Central memory CD8-positive, alpha-beta T cell (primary cell): ENCODE data around the gene CBLC.
A peak's percentile ranks its signal among the peaks of the same experiment; 100 is the strongest.

Experiments
- ATAC-seq: fragments of 150-1000 bp; cut with Tn5 transposase; replicated peaks from 2 replicates; pipeline ENCODE4 v1.10.0; 2022; ENCODE audit warnings: mild to moderate bottlenecking, moderate FRiP score, moderate number of reproducible peaks; ENCODE audit not compliant: poor library complexity, severe bottlenecking; ENCODE audit errors: extremely low read depth
- DNase-seq, 2 donors: peaks; one replicate each; pipeline ENCODE4 v3.0.0; 2021; ENCODE audit warnings: low spot score in 2 of 2
- H3K27ac Mint-ChIP-seq: one replicate; pipeline ENCODE4 v1.8.0; 2022; ENCODE audit warnings: low read depth, mild to moderate bottlenecking, moderate library complexity, mixed read lengths
- H3K27me3 Mint-ChIP-seq: one replicate; pipeline ENCODE4 v1.8.0; 2022; ENCODE audit warnings: mixed read lengths
- H3K36me3 Mint-ChIP-seq: one replicate; pipeline ENCODE4 v1.8.0; 2022; ENCODE audit warnings: mild to moderate bottlenecking, moderate library complexity, mixed read lengths; ENCODE audit not compliant: insufficient read depth
- H3K4me1 Mint-ChIP-seq: one replicate; pipeline ENCODE4 v1.8.0; 2022; ENCODE audit warnings: mixed read lengths
- H3K4me3 Mint-ChIP-seq: one replicate; pipeline ENCODE4 v1.8.0; 2022; ENCODE audit warnings: mild to moderate bottlenecking, moderate library complexity, mixed read lengths
- H3K9me3 Mint-ChIP-seq: one replicate; pipeline ENCODE4 v1.8.0; 2022; ENCODE audit warnings: mixed read lengths

Gene CBLC, protein sequence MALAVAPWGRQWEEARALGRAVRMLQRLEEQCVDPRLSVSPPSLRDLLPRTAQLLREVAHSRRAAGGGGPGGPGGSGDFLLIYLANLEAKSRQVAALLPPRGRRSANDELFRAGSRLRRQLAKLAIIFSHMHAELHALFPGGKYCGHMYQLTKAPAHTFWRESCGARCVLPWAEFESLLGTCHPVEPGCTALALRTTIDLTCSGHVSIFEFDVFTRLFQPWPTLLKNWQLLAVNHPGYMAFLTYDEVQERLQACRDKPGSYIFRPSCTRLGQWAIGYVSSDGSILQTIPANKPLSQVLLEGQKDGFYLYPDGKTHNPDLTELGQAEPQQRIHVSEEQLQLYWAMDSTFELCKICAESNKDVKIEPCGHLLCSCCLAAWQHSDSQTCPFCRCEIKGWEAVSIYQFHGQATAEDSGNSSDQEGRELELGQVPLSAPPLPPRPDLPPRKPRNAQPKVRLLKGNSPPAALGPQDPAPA

DNA sequence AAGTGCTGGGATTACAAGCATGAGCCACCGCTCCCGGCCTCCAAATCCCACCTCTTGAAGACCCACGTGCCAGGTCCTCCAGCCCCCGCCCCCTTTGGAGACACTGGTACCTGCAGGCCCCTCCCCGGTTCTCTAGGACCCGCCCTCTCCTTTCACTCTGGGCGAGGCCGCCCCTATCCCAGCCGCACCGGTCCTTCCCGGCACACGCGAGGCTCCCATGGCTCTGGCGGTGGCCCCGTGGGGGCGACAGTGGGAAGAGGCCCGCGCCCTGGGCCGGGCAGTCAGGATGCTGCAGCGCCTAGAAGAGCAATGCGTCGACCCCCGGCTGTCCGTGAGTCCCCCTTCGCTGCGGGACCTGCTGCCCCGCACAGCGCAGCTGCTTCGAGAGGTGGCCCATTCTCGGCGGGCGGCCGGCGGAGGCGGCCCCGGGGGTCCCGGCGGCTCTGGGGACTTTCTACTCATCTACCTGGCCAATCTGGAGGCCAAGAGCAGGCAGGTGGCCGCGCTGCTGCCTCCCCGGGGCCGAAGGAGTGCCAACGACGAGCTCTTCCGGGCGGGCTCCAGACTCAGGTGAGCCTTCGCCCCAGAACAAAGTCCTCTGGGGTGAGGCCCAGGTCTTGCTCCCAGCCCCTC lies at the start of gene CBLC:
Gene CBLC (plus strand): TSS at position 176 of the 633 bp plus-strand sequence. CDS start 42 bp downstream, at position 218.
- Mint-ChIP-seq H3K27me3 (no peaks in the 10 kb centered on the region), H3K36me3 (peaks cover 2% of the 10 kb centered on the region), H3K4me1 (no peaks in the 10 kb centered on the region), H3K4me3 (no peak within 1 kb of the TSS), H3K9me3 (no peaks in the 10 kb centered on the region), H3K27ac (no peak within 1 kb of the TSS)
- ATAC-seq (no peak), DNase-seq (no peak)

DNA sequence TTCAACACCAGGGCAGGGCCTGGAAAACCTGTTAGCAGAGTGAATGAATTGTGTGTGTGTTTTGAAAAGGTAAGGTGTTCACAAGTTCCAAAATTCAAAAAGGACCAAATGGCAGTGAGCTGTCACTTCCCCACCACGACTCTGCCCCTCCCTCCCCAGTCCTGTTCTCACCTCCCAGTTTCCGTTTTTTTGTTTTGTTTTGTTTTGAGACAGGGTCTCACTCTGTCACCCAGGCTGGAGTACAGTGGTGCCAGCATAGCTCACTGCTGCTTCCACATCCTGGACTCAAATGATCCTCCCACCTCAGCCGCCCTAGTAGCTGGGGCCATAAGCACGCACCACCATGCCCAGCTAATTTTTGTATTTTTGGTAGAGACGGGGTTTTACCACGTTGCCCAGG lies 49.5 kb upstream of the CBLC start:
- no peak for ATAC-seq
- Mint-ChIP-seq H3K36me3 (peaks cover 6% of the 10 kb centered on the region), H3K4me3 (no peak overlapping the region), H3K27ac (no peak overlapping the region), H3K4me1 (peaks cover 13% of the 10 kb centered on the region), H3K27me3 (no peaks in the 10 kb centered on the region), H3K9me3 (no peaks in the 10 kb centered on the region)
- DNase-seq = no peak

DNA sequence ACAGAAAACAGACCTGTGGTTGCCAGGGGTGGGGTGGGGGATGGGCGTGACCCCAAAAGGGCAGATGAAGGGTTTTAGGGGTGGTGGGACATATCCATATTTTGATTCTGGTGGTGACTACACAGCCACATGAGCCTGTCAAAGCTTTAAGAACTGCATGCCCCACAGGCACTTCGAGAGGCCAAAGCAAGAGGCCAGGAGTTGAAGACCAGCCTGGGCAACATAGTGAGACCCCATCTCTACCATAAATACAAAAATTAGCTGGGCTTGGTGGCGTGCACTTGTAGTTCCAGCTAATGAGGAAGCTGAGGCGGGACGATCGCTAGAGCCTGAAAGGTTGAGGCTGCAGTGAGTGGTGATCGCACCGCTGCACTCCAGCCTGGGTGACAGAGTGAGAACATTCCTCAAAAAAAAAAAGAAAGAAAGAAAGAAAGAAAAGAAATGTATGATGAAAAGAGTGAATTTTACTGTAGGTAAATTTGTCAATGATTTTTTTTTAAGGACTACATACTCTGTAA lies 48.1 kb upstream of the CBLC start:
- Mint-ChIP-seq H3K9me3 (no peaks in the 10 kb centered on the region), H3K4me1 (no peaks in the 10 kb centered on the region), H3K4me3 (no peak overlapping the region), H3K27ac (no peak overlapping the region), H3K27me3 (no peaks in the 10 kb centered on the region), H3K36me3 (peaks cover 3% of the 10 kb centered on the region)
- no peak for ATAC-seq
- no peak for DNase-seq

DNA sequence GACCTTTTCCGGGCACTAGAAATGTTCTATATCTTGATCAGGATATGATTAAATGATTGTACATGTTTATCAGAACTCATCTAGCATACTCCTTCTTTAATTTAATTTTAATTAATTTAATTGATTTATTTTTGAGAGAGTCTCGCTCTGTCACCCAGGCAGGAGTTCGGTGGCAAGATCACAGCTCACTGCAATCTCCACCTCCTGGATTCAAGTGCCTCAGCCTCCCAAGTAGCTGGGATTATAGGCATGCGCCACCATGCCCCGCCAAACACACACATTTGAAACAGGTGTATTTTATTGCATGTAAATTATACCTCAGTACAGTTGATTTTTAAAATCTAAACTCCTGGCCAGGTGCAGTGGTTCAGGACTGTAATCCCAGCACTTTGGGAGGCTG lies 46.6 kb upstream of the CBLC start:
- H3K36me3 Mint-ChIP-seq = peaks cover 1% of the 10 kb centered on the region
- DNase-seq (no peak), ATAC-seq (no peak)
- H3K27me3 Mint-ChIP-seq = no peaks in the 10 kb centered on the region
- no peak overlapping the region for H3K4me3 Mint-ChIP-seq
- H3K4me1 Mint-ChIP-seq = no peaks in the 10 kb centered on the region
- H3K9me3 Mint-ChIP-seq = no peaks in the 10 kb centered on the region
- H3K27ac Mint-ChIP-seq = no peak overlapping the region

DNA sequence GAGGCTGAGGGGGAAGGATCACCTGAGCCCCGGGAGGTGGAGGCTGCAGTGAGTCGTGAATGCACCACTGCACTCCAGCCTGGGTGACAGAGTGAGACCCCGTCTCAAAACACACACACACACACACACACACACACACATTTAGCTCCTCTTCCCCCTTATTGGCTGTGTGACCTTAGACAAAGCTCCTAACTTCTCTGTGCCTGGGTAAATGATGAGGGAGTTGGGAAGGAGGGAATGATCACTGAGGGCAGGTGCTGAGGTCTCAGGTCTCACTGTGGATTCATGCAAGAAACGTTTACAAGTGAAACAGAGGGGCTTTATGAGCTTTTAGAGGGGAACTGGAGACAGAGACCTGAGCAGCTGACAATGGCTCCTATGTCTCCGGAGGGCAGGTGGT lies 46.1 kb upstream of the CBLC start:
- no peaks in the 10 kb centered on the region for H3K27me3 Mint-ChIP-seq
- H3K36me3 Mint-ChIP-seq = peaks cover 1% of the 10 kb centered on the region
- H3K27ac Mint-ChIP-seq = no peak overlapping the region
- no peak overlapping the region for H3K4me3 Mint-ChIP-seq
- ATAC-seq = no peak
- H3K4me1 Mint-ChIP-seq = no peaks in the 10 kb centered on the region
- DNase-seq = no peak
- no peaks in the 10 kb centered on the region for H3K9me3 Mint-ChIP-seq

DNA sequence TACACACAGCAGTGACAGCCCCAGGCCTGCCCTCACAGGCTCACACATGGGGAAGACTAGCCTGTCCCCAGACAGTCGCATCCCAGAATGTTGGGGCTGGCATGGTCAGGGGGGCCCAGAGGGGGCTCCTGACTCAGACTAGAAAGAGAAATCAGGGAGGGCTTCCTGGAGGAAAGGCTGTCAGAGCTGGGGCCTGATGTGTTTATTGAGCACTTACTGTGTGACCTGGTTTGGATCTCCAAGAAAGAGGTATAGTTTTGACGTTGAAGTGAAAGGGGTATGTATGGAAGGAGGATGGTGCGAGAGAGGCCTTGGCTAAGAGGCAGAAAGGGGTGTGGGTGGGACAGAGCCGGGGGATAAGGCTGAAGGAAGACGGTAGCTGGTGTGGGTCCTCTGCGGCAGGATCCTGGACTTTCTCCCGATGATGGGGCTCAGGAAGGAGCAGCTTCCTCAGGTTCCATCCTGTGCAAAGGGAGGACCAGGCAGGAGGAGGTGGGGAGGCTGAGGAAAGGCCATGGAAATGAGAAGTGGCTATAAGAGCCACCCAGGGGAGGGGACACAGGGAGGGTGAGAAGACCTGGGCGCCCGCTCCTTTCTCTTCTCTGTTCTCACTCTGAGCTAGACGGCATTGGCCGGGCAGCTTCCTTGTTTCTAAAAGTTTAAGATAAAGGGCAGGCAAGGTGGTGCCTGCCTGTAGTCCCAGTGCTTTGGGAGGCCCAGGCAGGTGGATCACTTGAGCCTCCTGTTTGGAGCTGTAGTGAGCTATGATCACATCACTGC lies 45.3 kb upstream of the CBLC start:
- Mint-ChIP-seq H3K27ac (no peak overlapping the region), H3K4me3 (no peak overlapping the region), H3K36me3 (no peaks in the 10 kb centered on the region), H3K4me1 (peaks cover 6% of the 10 kb centered on the region), H3K27me3 (no peaks in the 10 kb centered on the region), H3K9me3 (no peaks in the 10 kb centered on the region)
- DNase-seq (no peak), ATAC-seq (no peak)

DNA sequence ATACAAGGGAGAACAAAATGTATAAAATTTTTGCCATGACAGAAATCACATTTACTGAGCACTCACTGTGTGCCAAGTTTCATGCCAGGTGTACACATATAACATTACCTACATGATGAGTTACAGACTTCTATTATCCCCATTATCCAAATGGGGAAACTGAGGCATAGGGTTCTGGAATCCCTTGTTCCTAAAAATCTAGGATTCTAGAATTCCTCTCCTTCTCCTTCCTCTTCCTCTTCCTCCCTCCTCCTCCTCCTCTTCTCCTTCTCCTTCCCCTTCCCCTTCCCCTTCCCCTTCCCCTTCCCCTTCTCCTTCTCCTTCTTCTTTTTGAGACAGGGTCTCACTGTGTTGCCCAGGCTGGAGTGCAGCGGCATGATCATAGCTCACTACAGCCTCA lies 43.3 kb upstream of the CBLC start:
- no peaks in the 10 kb centered on the region for H3K9me3 Mint-ChIP-seq
- no peak overlapping the region for H3K27ac Mint-ChIP-seq
- no peaks in the 10 kb centered on the region for H3K27me3 Mint-ChIP-seq
- peaks cover 10% of the 10 kb centered on the region for H3K4me1 Mint-ChIP-seq
- H3K4me3 Mint-ChIP-seq = no peak overlapping the region
- DNase-seq (no peak), ATAC-seq (no peak)
- no peaks in the 10 kb centered on the region for H3K36me3 Mint-ChIP-seq

DNA sequence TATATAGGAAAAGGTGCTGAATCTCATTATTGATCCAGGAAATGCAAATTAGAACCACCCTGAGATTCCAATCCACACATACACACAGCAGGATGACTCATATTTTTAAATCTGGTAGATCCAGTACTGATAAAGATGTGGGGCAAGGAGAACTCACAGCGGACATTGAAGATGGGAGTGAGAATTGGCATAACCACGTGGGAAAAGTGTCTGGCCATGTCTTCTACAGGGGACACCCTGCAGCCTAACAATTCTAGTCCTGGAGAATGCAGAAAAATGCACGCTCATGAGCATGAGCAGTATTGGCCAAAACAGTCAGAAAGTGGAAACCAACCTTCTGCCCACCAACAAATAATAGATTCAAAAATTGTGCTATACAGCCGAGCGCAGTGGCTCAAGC lies 42.7 kb upstream of the CBLC start:
- Mint-ChIP-seq H3K27me3 (no peaks in the 10 kb centered on the region), H3K4me1 (peaks cover 10% of the 10 kb centered on the region), H3K27ac (no peak overlapping the region), H3K4me3 (no peak overlapping the region), H3K36me3 (no peaks in the 10 kb centered on the region), H3K9me3 (no peaks in the 10 kb centered on the region)
- ATAC-seq = no peak
- DNase-seq = no peak

DNA sequence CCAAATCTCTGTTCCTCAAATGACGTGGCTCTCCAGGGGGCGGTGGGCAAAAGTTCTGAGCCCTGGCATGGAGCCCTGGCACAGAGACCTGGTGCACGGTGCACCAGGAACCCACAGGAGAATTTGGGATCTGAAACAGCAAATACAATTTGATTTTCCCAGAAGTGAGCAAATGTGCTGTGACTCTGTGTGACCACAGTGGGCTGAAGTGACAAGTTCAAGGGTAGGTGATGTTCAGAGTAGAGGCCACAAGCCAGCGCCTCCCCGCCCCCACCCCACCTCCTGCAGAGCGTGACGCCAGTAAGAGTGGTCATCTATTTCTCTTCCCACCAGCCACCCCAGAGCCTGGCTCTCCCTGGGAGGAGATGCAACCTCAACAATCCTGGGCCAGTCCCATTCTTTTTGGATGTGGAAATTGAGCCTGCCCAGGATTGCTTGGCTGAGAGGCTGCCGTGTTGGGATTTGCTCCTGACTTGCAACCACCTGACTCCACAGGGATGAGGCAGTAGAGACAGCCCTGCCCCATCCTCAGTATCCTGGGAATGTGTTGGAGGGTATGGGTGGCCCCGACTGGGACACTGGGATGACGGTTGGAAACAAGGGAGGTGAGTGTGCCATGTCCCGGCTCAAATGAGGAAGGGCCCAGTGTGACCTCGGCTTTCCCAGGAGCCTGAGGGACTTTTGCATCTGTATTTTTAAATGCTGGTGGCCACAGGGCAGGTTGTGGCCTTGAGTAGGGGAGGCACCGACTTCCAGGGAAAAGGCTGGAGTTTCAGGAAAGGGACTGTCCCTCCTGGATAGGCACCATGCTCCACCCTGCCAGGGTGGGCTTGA lies 40.2 kb upstream of the CBLC start:
- ATAC-seq (peak; percentile 43), DNase-seq (no peak)
- Mint-ChIP-seq H3K27me3 (no peaks in the 10 kb centered on the region), H3K36me3 (peaks cover 1% of the 10 kb centered on the region), H3K4me1 (peaks cover 10% of the 10 kb centered on the region), H3K4me3 (no peak overlapping the region), H3K9me3 (no peaks in the 10 kb centered on the region), H3K27ac (peak overlapping the region; percentile 49)

DNA sequence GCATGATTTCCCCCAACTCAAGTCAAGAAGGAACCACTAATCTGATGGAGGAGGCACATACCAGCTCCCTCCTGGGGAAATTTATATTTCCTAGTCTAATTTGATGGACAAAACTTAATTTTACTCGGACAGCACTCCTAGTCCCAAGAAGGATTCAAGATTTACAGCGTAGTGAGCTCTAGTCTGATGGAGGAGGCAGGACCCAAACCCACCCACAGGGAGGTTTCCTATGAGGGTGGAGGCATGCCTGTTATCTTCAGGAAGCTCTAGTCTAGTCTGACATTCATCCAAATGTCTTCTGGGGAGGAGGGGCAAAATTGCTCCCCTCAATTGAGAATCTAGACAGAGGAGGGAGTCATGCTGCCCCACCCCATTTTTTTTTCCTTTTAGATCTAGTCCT lies 39.6 kb upstream of the CBLC start:
- no peak for DNase-seq
- Mint-ChIP-seq H3K27me3 (no peaks in the 10 kb centered on the region), H3K27ac (no peak overlapping the region), H3K4me3 (no peak overlapping the region), H3K9me3 (no peaks in the 10 kb centered on the region), H3K36me3 (peaks cover 1% of the 10 kb centered on the region), H3K4me1 (peaks cover 16% of the 10 kb centered on the region)
- ATAC-seq = no peak

DNA sequence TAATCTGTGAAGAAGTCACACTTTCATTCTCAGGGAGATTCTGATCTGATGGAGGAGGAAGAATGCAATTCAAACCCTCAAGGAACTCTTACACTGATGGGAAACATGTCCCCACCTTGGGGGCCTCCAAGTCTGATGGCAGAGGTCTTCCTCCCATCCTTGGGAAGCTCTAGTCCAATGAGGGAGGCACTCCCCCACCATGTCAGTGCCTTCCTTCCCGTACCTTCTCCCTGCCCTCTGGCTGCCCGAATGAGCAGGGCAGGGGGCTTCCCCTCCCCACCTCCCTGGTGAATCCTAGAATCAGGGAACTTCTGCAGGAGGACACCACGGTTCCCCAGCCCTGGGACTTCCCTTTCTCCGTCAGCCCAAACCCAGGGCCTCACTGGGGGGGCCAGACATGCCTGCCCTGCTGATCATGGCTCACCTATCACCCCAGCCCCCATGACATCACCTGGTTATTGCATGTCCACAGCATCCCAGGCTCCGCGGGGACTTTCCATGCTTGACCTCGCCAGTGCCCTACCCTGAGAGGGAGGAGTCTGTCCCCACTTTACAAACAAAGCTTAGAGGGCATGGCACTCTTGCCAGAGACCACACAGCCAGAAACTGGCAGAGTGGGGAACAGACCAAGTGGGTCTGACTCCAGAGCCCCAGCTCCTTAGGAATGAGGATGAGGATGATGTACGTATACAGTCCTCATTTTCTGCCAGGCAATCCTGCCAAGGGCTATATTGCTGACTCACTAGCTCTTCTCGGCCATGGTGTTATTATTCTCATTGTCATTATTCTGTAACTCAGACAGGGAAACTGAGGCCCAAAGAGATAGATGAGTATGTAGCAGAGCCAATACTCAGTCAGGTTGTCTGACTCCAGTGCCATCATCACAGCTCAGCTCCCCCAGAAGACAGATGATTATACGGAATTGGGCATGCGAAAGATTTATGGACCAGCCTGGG lies 38.8 kb upstream of the CBLC start:
- Mint-ChIP-seq H3K4me1 (peaks cover 16% of the 10 kb centered on the region), H3K27ac (no peak overlapping the region)

More for the DNA sequence above, 38.8 kb upstream of the CBLC start:
- Mint-ChIP-seq H3K9me3 (no peaks in the 10 kb centered on the region), H3K27me3 (no peaks in the 10 kb centered on the region), H3K4me3 (no peak overlapping the region), H3K36me3 (peaks cover 1% of the 10 kb centered on the region)
- no peak for DNase-seq
- ATAC-seq = no peak
